RWPE1 (cell line): ENCODE data around the gene FLVCR2.
"Not testable (repeated sequence)": the region's sequence is repeated elsewhere in the genome, so short reads cannot be mapped to it uniquely, and the experiment has no call there.

ENCODE experiments used
- CTCF ChIA-PET: fragments of 350-600 bp; sonication (Branson Sonifier 250); formaldehyde crosslinking; extraction: SDS; loops from one replicate; lab custom pipeline; 2021; lab: Yijun Ruan, JAX
- POLR2A ChIA-PET: fragments of 400-600 bp; formaldehyde crosslinking; extraction: SDS; loops from one replicate; lab custom pipeline; 2020; ENCODE audit warnings: antibody characterized with exemption; ENCODE audit not compliant: low non-redundant PET; lab: Yijun Ruan, JAX
- DNase-seq: peaks from one replicate; pipeline ENCODE4 v3.0.0; 2012; ENCODE audit warnings: low spot score
- H3K27ac ChIP-seq: fragments of 450-650 bp; 2 replicates; pipeline ENCODE4 v1.5.1; 2017
- CTCF ChIP-seq: fragments of 450-650 bp; conservative IDR thresholded peaks from 2 replicates; pipeline ENCODE4 v1.5.1; 2017; ENCODE audit warnings: low read depth, mild to moderate bottlenecking

Gene FLVCR2

GRCh38 chr14:75591987-75592575 is 13.7 kb downstream of the FLVCR2 start:
- no peak for TF ChIP-seq CTCF
- ChIA-PET POLR2A (no interaction called here), CTCF (no interaction called here)
- DNase-seq, result no peak
- no peak overlapping the region for H3K27ac ChIP-seq

GRCh38 chr14:75595226-75595625 is 16.8 kb downstream of the FLVCR2 start:
- TF ChIP-seq CTCF, result no peak
- H3K27ac ChIP-seq, result no peak overlapping the region
- CTCF ChIA-PET, result no interaction called here
- DNase-seq, result no peak
- POLR2A ChIA-PET, result no interaction called here

- no peak for DNase-seq
- no peak overlapping the region for H3K27ac ChIP-seq
- no peak for TF ChIP-seq CTCF
- ChIA-PET CTCF (no interaction called here), POLR2A (no interaction called here)
Measured at GRCh38 chr14:75597149-75597548, 18.7 kb downstream of the FLVCR2 start.

- CTCF ChIA-PET, result interaction anchor here (0.7 kb wide), 1 partner anchor 34 kb away, joined by 6 read pairs; no protein-coding TSS in a partner anchor
- POLR2A ChIA-PET, DNase-seq, H3K27ac ChIP-seq: not testable (repeated sequence)
Measured at GRCh38 chr14:75600100-75600499, 21.7 kb downstream of the FLVCR2 start.

GRCh38 chr14:75601061-75601460 is 22.6 kb downstream of the FLVCR2 start:
- DNase-seq, POLR2A ChIA-PET, H3K27ac ChIP-seq: not testable (repeated sequence)
- CTCF ChIA-PET, result interaction anchor here (0.7 kb wide), 1 partner anchor 22 kb away, joined by 3 read pairs; no protein-coding TSS in a partner anchor

- H3K27ac ChIP-seq, result no peak overlapping the region
- TF ChIP-seq CTCF, result no peak
- POLR2A ChIA-PET, result no interaction called here
- CTCF ChIA-PET, result no interaction called here
- no peak for DNase-seq
Measured at GRCh38 chr14:75602503-75602902, 24.1 kb downstream of the FLVCR2 start.

GRCh38 chr14:75604979-75605851 is 26.8 kb downstream of the FLVCR2 start:
- TF ChIP-seq CTCF, result no peak
- ChIA-PET CTCF (interaction anchor here (0.7 kb wide), 1 partner anchor 384 kb away, joined by 4 read pairs; no protein-coding TSS in a partner anchor), POLR2A (no interaction called here)
- no peak for DNase-seq
- H3K27ac ChIP-seq, result no peak overlapping the region
